NCI-H2107 treated with DMSO at 0.1 percent for 48 hours (cell line): ENCODE data around the gene PSD4.

Experiments used
- DNase-seq: peaks from one replicate; lab custom pipeline; 2025; ENCODE audit not compliant: unreplicated experiment; lab: John Stamatoyannopoulos, UW

Gene PSD4

GRCh38 chr2:113142290-113142689 lies 31.5 kb upstream of the PSD4 start:
- no peak for DNase-seq

GRCh38 chr2:113144259-113144658 lies 29.5 kb upstream of the PSD4 start:
- DNase-seq: no peak

GRCh38 chr2:113148606-113149552 lies 24.9 kb upstream of the PSD4 start:
- DNase-seq: no peak

- DNase-seq: no peak
Measured at GRCh38 chr2:113149553-113150257, 24.1 kb upstream of the PSD4 start.

GRCh38 chr2:113150258-113150601 lies 23.5 kb upstream of the PSD4 start:
- no peak for DNase-seq

- no peak for DNase-seq
Measured at GRCh38 chr2:113155331-113155730, 18.4 kb upstream of the PSD4 start.

GRCh38 chr2:113156278-113157117 lies 17.3 kb upstream of the PSD4 start:
- DNase-seq: no peak

GRCh38 chr2:113157118-113157896 lies 16.5 kb upstream of the PSD4 start:
- DNase-seq: no peak

- no peak for DNase-seq
Measured at GRCh38 chr2:113157897-113158753, 15.6 kb upstream of the PSD4 start.

- DNase-seq: no peak
Measured at GRCh38 chr2:113158884-113159553, 14.8 kb upstream of the PSD4 start.

- DNase-seq: no peak
Measured at GRCh38 chr2:113160248-113160647, 13.5 kb upstream of the PSD4 start.

- DNase-seq: no peak
Measured at GRCh38 chr2:113160962-113161361, 12.8 kb upstream of the PSD4 start.

GRCh38 chr2:113162173-113162572 lies 11.6 kb upstream of the PSD4 start:
- no peak for DNase-seq

- DNase-seq: no peak
Measured at GRCh38 chr2:113162869-113163268, 10.9 kb upstream of the PSD4 start.

GRCh38 chr2:113164215-113164929 lies 9.4 kb upstream of the PSD4 start:
- DNase-seq: no peak

GRCh38 chr2:113164930-113165585 lies 8.7 kb upstream of the PSD4 start:
- DNase-seq: no peak

- DNase-seq: no peak
Measured at GRCh38 chr2:113166187-113166645, 7.6 kb upstream of the PSD4 start.
